ENCODE data around the gene LRRC51.

LRRC51 gene, protein sequence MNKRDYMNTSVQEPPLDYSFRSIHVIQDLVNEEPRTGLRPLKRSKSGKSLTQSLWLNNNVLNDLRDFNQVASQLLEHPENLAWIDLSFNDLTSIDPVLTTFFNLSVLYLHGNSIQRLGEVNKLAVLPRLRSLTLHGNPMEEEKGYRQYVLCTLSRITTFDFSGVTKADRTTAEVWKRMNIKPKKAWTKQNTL

DNA sequence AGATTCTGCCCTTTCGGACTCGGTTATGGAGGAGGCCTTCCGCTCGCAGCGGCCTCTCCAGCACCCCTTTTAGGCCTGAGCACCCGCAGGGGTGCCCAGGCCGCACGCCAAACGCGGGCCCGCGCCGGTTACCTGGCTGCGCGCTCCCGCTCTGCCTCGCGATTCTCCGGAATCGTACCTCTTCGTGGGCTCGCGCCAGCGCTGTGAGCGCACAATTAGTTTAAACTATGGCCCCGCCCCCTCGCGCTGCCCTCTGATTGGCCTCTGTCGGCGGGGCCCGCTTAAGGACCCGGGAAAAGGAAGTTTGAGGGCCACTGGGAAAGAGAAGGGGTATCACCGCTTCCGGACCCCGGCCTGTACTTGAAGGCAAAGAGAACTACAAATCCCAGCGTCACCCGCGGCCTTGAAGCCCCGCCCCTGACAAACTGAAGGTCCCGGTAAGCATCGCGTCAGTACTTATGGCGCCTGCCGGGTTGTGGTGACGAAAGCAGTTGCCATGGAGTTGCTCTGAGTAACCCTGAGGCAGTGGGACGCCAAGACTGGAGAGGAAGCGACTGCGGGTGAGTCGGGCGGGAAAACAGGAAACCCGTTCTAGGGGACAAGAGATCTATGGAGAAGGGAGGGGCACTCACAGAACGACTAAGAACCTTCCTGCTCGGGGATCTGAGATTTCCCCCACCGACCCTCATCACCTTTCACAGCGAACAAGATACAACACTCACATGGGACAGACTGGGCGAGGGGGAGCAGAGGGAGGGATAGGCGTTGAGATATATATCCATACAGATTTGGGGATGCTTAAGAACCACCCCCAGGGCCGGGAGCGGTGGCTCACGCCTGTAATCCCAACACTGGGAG lies at the start of gene LRRC51, which contains the start of gene NUMA1:
LRRC51 (plus strand) TSS at position 525 of the 858 bp plus-strand sequence. CDS start 8,234 bp downstream, outside the sequence.
NUMA1 (minus strand) TSS at position 217 of the 858 bp plus-strand sequence. CDS start 44,599 bp downstream, outside the sequence.
- peak; percentile 100 for DNase-seq

GRCh38 chr11:72036687-72037086 lies 44.0 kb upstream of the LRRC51 start:
- DNase-seq = no peak

DNA sequence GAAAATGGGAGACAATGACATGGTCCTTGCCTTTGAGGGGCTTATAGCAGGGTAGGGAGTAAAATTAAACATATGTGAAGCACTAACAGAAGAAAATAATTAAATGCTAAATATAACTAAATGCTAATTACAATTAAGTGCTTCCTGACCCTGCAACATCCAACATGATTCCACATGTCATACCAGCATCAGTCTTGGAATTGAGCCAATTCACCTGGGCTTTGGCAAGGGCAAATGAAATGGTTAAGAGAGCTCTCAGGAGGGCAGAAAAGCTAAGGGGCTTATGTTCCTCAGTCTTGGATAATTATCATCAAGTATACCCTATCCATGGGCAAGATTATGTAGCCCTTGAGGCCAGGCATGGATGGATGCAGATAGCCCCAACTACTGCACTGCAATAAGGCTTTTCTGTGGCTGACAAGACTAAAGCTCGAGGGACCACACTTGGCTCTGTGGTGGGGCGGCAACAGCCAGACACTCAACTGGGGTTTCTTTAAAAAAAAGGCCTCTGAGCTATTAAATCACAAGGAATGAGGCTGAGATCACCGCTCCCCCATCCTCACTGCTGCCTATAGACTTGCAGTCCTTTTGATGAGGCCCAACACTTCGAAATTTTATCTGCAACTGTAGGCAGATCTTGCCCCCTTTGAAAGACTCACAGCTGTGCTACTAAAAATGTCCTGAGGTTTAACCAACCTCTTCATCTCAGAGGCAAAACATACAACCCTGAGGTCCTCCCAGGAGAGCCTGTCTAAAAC lies 42.9 kb upstream of the LRRC51 start:
- no peak for DNase-seq

- DNase-seq = no peak
These were observed 42.2 kb upstream of the LRRC51 start for GRCh38 chr11:72038491-72038890.

- no peak for DNase-seq
These were observed 41.4 kb upstream of the LRRC51 start for GRCh38 chr11:72039031-72039855.

DNA sequence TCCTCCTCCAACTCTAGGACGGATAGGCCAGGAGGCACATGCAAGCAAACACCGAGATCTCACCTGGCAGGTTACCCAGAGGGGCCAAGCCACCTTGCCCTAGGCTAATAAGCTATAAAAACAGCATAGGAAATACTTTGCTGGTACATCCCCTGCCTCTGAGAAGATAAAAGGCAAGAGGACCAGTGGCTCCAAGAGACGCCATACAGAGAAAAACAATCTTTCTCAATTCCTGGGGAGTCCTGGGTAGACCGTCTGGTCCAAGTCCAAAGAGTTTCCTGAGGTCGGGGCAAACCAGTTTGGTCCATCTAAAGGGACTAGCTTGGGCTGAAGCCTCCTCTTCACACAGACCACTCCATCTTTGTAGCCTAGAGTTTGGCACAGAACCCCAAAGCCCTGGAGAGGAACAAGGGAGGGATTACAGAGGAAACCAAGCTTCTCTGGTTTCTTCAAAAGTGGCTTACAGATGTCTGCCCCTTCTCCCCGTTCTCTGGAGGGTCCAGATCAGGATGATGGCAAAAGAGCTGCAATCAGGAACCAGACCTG lies 40.7 kb upstream of the LRRC51 start:
- DNase-seq = no peak

DNA sequence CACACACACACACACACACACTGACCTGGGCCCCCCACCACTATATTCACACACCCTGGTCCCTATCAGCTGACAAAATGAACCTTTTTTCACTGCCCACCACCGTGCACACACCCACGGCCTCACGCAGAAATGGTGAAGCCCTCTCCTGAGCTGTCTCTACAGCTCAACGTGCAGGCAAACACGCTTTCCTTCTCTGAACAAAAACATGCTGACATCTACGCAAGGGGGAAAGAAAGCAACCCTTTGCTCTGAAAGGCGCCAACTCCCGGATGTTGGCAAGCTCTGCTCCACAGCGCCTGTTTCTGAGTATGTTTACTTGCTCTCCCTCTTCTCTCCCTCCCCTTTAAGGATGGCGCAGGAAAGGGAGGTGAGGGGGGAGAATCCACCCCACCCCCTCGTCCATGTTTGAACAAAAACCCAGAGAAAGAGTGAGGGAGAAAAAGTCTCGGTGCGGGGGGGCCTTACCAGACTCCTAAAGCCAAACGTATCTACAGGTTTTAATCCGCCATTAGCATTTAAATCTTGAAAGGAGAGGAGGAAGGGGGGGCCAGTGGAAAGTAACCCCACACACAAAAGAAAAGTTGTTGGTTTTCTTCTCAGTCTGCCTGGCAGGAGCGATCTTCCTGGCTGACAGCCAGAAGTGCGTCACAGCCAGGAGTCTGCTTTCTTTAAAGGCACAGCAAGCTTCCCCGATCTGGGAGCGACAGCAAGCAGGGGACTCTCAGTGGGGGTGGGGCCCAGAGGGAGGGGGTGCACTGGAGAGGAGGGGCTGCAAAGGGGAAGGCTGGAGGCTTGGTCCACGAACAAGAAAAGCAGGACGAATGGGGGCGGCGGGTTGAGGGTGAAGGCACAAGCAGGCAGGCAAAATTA lies 39.9 kb upstream of the LRRC51 start:
- peak; percentile 96 for DNase-seq

GRCh38 chr11:72041364-72042063 lies 39.1 kb upstream of the LRRC51 start:
- peak; percentile 87 for DNase-seq

DNA sequence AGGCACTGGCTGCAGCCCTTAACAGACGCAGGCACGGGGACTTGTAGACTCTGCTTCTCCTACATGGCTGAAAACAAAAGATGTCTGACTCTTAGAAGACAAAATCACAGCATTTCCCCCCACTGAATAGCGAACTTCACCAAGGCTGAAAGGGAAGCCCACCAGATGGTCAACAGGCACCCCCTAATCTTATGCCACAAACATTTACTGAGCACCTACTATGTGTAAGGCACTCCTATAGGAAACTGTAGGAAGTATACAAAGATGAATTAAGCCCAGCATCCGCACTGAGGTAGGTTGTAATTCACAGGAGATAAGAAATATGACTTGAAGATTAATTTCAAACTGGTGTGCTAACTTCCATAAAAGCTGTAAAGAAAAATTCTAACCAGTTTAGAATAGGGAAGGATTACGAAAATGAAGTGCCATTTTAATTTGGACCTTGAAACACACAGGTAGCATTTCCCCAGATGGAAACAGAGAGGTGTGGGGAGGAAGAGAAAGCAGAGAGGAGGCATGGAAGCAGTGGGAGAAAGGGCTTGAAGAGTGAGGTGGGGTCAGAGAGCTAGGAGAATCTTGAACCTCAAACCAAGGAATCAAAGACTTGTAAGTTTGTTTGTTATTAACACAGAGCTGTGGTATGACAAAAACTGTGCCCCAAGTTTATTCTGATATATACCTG lies 38.4 kb upstream of the LRRC51 start:
- no peak for DNase-seq

- no peak for DNase-seq
These were observed 34.8 kb upstream of the LRRC51 start for GRCh38 chr11:72045849-72046248.

DNA sequence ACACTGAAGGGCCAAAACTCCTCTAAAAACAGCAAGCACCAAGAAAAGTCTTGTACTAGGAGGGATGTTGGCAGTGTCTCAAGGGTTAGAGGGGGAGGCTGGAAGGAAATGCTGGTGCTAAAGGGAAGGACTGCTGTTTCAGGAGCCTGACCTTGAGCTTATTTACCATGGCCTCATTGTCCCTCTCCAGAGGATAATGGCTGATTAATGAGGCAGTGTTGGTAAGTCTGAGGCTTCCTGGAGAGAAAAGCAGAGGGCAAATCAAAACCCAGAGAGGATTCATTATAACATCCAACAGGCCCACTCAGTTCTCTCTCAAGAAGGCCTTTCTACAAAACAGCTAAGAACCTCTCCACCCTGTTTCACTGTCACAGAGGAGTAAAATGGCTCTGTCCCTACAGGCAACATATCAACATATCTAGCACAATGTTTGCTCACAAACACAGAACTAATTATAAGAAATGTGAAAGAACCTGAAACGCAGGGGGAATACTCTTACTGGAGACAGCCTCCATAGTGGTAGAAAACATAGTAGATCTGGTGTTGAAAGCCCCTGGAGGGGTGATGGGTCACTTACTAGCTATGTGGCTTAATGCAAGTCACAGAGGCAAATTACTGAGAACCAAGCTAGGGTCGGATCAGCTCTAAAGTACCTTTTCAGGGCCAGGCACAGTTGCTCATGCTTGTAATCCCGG lies 31.7 kb upstream of the LRRC51 start:
- peak; percentile 89 for DNase-seq

- no peak for DNase-seq
These were observed 22.1 kb upstream of the LRRC51 start for GRCh38 chr11:72058416-72059034.

- DNase-seq = no peak
These were observed 18.8 kb upstream of the LRRC51 start for GRCh38 chr11:72061739-72062396.

DNA sequence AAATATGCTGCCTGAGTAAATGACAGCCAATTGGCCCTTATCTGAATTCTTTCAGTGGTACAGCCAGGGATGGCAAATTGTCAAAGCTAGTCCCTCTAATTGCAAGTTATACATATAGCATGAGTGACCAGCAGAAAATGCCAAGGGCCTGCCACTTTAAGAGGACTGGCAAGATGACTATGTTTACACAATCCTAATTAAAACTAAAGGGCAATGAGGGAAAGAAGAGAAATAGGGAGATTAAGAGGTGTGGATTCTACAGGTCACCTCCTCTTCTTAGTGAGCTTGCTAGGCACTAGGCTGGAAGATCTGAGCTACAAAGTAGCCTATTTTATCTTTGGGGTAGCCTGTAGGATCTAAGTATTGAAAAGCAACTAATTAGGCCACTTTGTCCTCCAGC lies 13.8 kb upstream of the LRRC51 start:
- DNase-seq = no peak

GRCh38 chr11:72067266-72067665 lies 13.4 kb upstream of the LRRC51 start:
- DNase-seq = no peak

- DNase-seq = no peak
These were observed 13.0 kb upstream of the LRRC51 start for GRCh38 chr11:72067676-72068075.

DNA sequence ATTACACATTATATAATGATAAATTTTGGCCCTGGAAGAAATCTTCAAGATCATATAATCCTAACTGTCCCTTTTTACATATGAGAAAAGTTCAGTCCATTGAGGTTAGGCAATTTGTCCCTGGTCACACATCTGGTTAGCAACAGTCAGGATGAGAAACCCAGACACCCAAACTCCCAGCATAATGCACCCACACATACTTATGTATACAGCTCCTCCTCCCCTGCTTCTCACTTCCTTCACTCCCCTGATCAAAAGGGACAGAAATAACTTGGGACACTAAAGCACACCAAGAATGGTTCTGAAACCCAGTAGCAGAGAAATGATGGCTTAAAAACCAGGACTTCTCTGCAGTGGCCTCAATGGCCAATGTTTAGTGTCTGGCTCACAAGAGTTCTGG lies 11.4 kb upstream of the LRRC51 start:
- no peak for DNase-seq

- no peak for DNase-seq
These were observed 10.8 kb upstream of the LRRC51 start for GRCh38 chr11:72069787-72070251.

Data from NCI-H2227 treated with DMSO at 0.1 percent for 48 hours (cell line).